SU-DHL-6 (cell line): ENCODE results near the gene CHADL.

Experiments used
- H2AFZ ChIP-seq: fragments of 200-600 bp; sonication (generic); 2 replicates; pipeline ENCODE4 v1.6.1; 2014; ENCODE audit warnings: low read depth, mild to moderate bottlenecking, moderate library complexity, mixed read lengths, antibody characterized with exemption, low read length; ENCODE audit not compliant: severe bottlenecking
- H3F3A ChIP-seq: fragments of 200-600 bp; shearing (Covaris generic); 2 replicates; pipeline ENCODE4 v1.6.0; 2016; ENCODE audit warnings: antibody characterized with exemption, mild to moderate bottlenecking; ENCODE audit not compliant: insufficient read depth
- H3K27ac ChIP-seq: fragments of 200-600 bp; sonication (generic); 2 replicates; pipeline ENCODE4 v1.5.1; 2016; ENCODE audit warnings: low read depth, mild to moderate bottlenecking, low read length, moderate library complexity, mixed read lengths
- H3K27me3 ChIP-seq: fragments of 200-600 bp; sonication (generic), shearing (Covaris generic); 2 replicates; pipeline ENCODE4 v1.6.0; 2014; ENCODE audit warnings: mild to moderate bottlenecking, low read length
- H3K36me3 ChIP-seq: fragments of 200-600 bp; sonication (generic); 2 replicates; pipeline ENCODE4 v1.6.1; 2014; ENCODE audit warnings: mild to moderate bottlenecking, low read length, mixed read lengths
- H3K4me2 ChIP-seq: fragments of 300-600, 200-600 bp; shearing (Covaris generic), sonication (generic); 2 replicates; pipeline ENCODE4 v1.6.0; 2014; ENCODE audit warnings: low read length, low read depth, mild to moderate bottlenecking; ENCODE audit not compliant: poor library complexity, severe bottlenecking
- H3K4me3 ChIP-seq: fragments of 200-600 bp; sonication (generic); 2 replicates; pipeline ENCODE4 v1.5.1; 2014; ENCODE audit warnings: antibody characterized with exemption, low read length, mild to moderate bottlenecking, mixed read lengths; ENCODE audit not compliant: insufficient read depth, poor library complexity, severe bottlenecking
- H3K79me2 ChIP-seq: fragments of 200-600 bp; sonication (generic); 2 replicates; pipeline ENCODE4 v1.6.1; 2014; ENCODE audit warnings: mild to moderate bottlenecking, low read length, moderate library complexity; ENCODE audit not compliant: insufficient read depth
- H3K9ac ChIP-seq: fragments of 200-600 bp; sonication (generic); 2 replicates; pipeline ENCODE4 v1.7.0; 2014; ENCODE audit warnings: mild to moderate bottlenecking, low read length
- H3K9me2 ChIP-seq: fragments of 200-600 bp; sonication (generic); replicated peaks from 2 replicates; pipeline ENCODE4 v1.6.1; 2014; ENCODE audit warnings: low read length; ENCODE audit not compliant: insufficient read depth
- H3K9me3 ChIP-seq: fragments of 200-600 bp; sonication (generic); 2 replicates; pipeline ENCODE4 v1.6.1; 2014; ENCODE audit warnings: low read length, mixed read lengths; ENCODE audit not compliant: insufficient read depth
- H4K20me1 ChIP-seq: fragments of 200-600 bp; sonication (generic); 2 replicates; pipeline ENCODE4 v1.6.1; 2014; ENCODE audit warnings: low read depth, mild to moderate bottlenecking, antibody characterized with exemption, low read length, moderate library complexity, mixed read lengths
- CTCF ChIP-seq: fragments of 200-600 bp; sonication (generic); IDR thresholded peaks from one replicate; pipeline ENCODE4 v1.5.1; 2017; ENCODE audit warnings: antibody characterized with exemption, mild to moderate bottlenecking, low read length, moderate library complexity; ENCODE audit not compliant: insufficient read depth, poor library complexity, severe bottlenecking
- EZH2phosphoT487 ChIP-seq: fragments of 200-600 bp; sonication (generic), shearing (Covaris generic); conservative IDR thresholded peaks from 2 replicates; pipeline ENCODE4 v1.6.1; 2018; ENCODE audit warnings: mild to moderate bottlenecking, antibody characterized with exemption, low read length, moderate library complexity, mixed read lengths

Gene CHADL

DNA sequence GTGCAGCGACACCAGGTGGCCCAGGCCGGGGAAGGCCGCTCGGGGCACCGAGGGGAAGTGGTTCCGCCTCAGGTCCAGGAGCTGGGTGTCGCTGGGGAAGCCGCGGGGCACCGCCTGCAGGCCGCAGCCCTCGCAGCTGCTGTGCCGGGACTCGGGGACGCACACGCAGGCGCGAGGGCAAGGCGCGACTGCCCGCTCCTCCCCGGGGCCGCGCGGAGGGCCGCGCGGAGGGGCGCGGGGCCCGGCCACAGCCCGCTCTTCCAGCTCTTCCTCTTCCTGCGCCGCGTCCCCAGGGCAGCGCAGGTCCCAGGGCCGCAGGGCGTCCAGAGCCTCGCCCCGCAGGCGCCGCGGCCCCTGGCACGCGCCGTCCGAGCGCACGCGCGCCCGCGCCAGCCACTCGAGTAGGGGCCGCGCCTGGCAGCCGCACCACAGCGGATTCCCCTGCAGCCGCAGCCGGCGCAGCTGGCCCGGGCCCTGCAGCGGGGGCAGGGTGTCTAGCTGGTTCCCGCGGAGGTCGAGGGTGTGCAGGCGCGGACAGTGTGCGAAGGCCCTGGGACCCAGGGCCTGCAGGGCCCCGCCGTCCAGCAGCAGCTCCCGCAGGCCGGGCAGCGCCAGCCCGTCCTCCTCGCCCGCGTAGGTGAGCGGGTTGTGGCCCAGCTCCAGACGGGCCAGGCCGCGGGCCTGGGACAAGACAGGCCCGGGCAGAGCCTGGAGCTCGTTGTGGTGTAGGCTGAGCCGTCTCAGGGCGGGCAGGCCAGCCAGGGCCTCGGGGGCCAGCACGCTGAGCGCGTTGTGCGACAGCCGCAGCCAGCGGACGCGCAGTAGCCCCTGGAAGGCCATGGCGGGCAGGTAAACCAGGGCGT lies 2.8 kb downstream of the CHADL start:
- peak overlapping the region; percentile 34 for H3K4me3 ChIP-seq
- peak overlapping the region; percentile 52 for H3K4me2 ChIP-seq

DNA sequence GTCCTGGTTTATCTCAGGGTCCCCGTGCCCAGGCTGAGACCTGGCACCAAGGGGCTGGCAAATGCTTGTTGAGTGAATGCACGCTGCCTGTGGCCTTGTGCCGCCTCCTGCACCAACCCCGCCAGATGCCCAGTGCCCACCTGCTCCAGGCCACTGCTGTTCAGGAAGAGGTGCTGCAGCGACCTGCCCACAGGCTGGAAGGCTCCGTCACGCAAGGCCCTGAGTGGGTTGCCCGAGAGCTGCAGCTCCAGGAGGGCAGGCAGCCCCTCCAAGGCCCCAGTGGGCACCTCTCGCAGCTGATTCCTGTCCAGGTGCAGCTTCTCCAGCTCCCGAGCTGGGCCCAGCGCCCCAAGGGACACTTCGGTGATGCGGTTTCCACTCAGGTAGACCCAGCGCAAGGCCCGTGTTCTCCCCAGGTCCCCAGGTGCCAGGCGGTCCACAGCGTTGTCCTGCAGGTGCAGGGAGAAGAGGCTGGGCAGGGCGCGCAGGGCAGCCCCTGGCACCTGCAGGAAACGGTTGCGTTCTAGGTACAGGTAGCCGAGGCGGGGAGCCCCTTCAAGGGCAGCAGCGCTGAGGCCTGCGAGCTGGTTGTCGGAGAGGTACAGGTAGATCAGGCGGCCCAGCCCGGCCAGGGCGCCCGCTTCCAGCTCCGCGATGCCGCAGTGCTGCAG lies 3.6 kb downstream of the CHADL start:
- Histone ChIP-seq H3K9me2 (no peaks in the 10 kb centered on the region), H3K27me3 (no peaks in the 10 kb centered on the region), H3K27ac (no peak overlapping the region), H2AFZ (peak overlapping the region; percentile 32), H3K79me2 (no peaks in the 10 kb centered on the region), H3K9ac (peak overlapping the region; percentile 36; the same call in 1 of the 2 replicates), H3F3A (no peaks in the 10 kb centered on the region; the same call in 1 of the 2 replicates), H3K4me3 (no peak overlapping the region), H3K9me3 (no peaks in the 10 kb centered on the region), H3K4me2 (peak overlapping the region; percentile 52), H3K36me3 (no peaks in the 10 kb centered on the region), H4K20me1 (no peaks in the 10 kb centered on the region)
- no peak for TF ChIP-seq EZH2phosphoT487
- TF ChIP-seq CTCF = no peak

More for the DNA sequence above, 2.8 kb downstream of the CHADL start:
- TF ChIP-seq CTCF (peak; percentile 54), EZH2phosphoT487 (no peak)
- H3K36me3 ChIP-seq = no peaks in the 10 kb centered on the region
- H3K9ac ChIP-seq = peak overlapping the region; percentile 36; the same call in 1 of the 2 replicates
- no peaks in the 10 kb centered on the region for H3K79me2 ChIP-seq
- no peaks in the 10 kb centered on the region for H3K27me3 ChIP-seq
- no peaks in the 10 kb centered on the region for H3K9me3 ChIP-seq
- peak overlapping the region; percentile 32 for H2AFZ ChIP-seq
- no peaks in the 10 kb centered on the region; the same call in 1 of the 2 replicates for H3F3A ChIP-seq
- H3K27ac ChIP-seq = no peak overlapping the region
- no peaks in the 10 kb centered on the region for H4K20me1 ChIP-seq
- no peaks in the 10 kb centered on the region for H3K9me2 ChIP-seq

- H3K27me3 ChIP-seq = no peaks in the 10 kb centered on the region
- no peaks in the 10 kb centered on the region for H3K36me3 ChIP-seq
- H3K9me3 ChIP-seq = no peaks in the 10 kb centered on the region
- TF ChIP-seq CTCF (no peak), EZH2phosphoT487 (no peak)
- no peaks in the 10 kb centered on the region for H4K20me1 ChIP-seq
- no peak overlapping the region for H3K9ac ChIP-seq
- no peak overlapping the region for H2AFZ ChIP-seq
- H3K79me2 ChIP-seq = no peaks in the 10 kb centered on the region
- no peak overlapping the region for H3K4me3 ChIP-seq
- H3K4me2 ChIP-seq = no peak overlapping the region
- H3K9me2 ChIP-seq = no peaks in the 10 kb centered on the region
- H3F3A ChIP-seq = no peaks in the 10 kb centered on the region; the same call in 1 of the 2 replicates
- H3K27ac ChIP-seq = no peak overlapping the region
Measured at GRCh38 chr22:41234815-41235695, 5.7 kb downstream of the CHADL start.
